ENCODE results near the gene TIFAB. TPM values are rescaled to one million over a fixed set of nuclear protein-coding genes. Genes with fewer than 3 reads are reported as not detected.
A peak's percentile ranks its signal among the peaks of the same experiment; 100 is the strongest.

The TIFAB gene
- total RNA-seq, 1 experiment from 2014 or later = not detected

GRCh38 chr5:135437422-135437795, 14.7 kb downstream of the TIFAB start:
- Histone ChIP-seq H3K9me3 (replicated peaks) (no peaks in the 10 kb centered on the region), H3K4me3 (no peak overlapping the region), H3K27me3 (0 out of 2 replicates have a peak, but pooled peaks cover 3% of the 10 kb centered on the region), H3K36me3 (no peaks in the 10 kb centered on the region), H3K27ac (no peak overlapping the region), H3K4me1 (peaks cover 8% of the 10 kb centered on the region; the same call in 1 of the 2 replicates)
- no peak for DNase-seq

GRCh38 chr5:135436951-135437418, 15.2 kb downstream of the TIFAB start:
- no peaks in the 10 kb centered on the region for H3K36me3 ChIP-seq
- DNase-seq = no peak
- no peak overlapping the region for H3K4me3 ChIP-seq
- no peak overlapping the region for H3K27ac ChIP-seq
- 0 out of 2 replicates have a peak, but pooled peaks cover 3% of the 10 kb centered on the region for H3K27me3 ChIP-seq
- H3K4me1 ChIP-seq = peaks cover 8% of the 10 kb centered on the region; the same call in 1 of the 2 replicates
- H3K9me3 ChIP-seq (replicated peaks) = no peaks in the 10 kb centered on the region

GRCh38 chr5:135435467-135436330, 16.5 kb downstream of the TIFAB start:
- no peak for DNase-seq
- H3K4me1 ChIP-seq = peaks cover 8% of the 10 kb centered on the region; the same call in 1 of the 2 replicates
- no peak overlapping the region for H3K4me3 ChIP-seq
- no peak overlapping the region for H3K27ac ChIP-seq
- H3K27me3 ChIP-seq = 0 out of 2 replicates have a peak, but pooled peaks cover 3% of the 10 kb centered on the region
- no peaks in the 10 kb centered on the region for H3K9me3 ChIP-seq (replicated peaks)
- no peaks in the 10 kb centered on the region for H3K36me3 ChIP-seq

- no peak for DNase-seq
- H3K27ac ChIP-seq = no peak overlapping the region
- peaks cover 8% of the 10 kb centered on the region; the same call in 1 of the 2 replicates for H3K4me1 ChIP-seq
- no peaks in the 10 kb centered on the region for H3K27me3 ChIP-seq
- no peak overlapping the region for H3K4me3 ChIP-seq
- H3K36me3 ChIP-seq = no peaks in the 10 kb centered on the region
- H3K9me3 ChIP-seq (replicated peaks) = no peaks in the 10 kb centered on the region
These were observed 17.3 kb downstream of the TIFAB start for GRCh38 chr5:135434591-135435466.

GRCh38 chr5:135433681-135434426, 18.3 kb downstream of the TIFAB start:
- no peak overlapping the region for H3K4me3 ChIP-seq
- H3K27me3 ChIP-seq = no peaks in the 10 kb centered on the region
- no peaks in the 10 kb centered on the region for H3K9me3 ChIP-seq (replicated peaks)
- H3K4me1 ChIP-seq = peaks cover 8% of the 10 kb centered on the region; the same call in 1 of the 2 replicates
- no peak overlapping the region for H3K27ac ChIP-seq
- H3K36me3 ChIP-seq = no peaks in the 10 kb centered on the region
- DNase-seq = no peak

- no peak overlapping the region for H3K4me3 ChIP-seq
- H3K9me3 ChIP-seq (replicated peaks) = no peaks in the 10 kb centered on the region
- H3K36me3 ChIP-seq = no peaks in the 10 kb centered on the region
- no peaks in the 10 kb centered on the region for H3K27me3 ChIP-seq
- no peak for DNase-seq
- no peaks in the 10 kb centered on the region for H3K4me1 ChIP-seq
- no peak overlapping the region for H3K27ac ChIP-seq
These were observed 20.0 kb downstream of the TIFAB start for GRCh38 chr5:135432113-135432512.

- Histone ChIP-seq H3K36me3 (no peaks in the 10 kb centered on the region), H3K27me3 (no peaks in the 10 kb centered on the region), H3K4me3 (no peak overlapping the region), H3K9me3 (replicated peaks) (no peaks in the 10 kb centered on the region), H3K4me1 (no peaks in the 10 kb centered on the region), H3K27ac (no peak overlapping the region)
- DNase-seq = no peak
These were observed 22.1 kb downstream of the TIFAB start for GRCh38 chr5:135430135-135430437.

GRCh38 chr5:135429301-135430134, 22.6 kb downstream of the TIFAB start:
- no peaks in the 10 kb centered on the region for H3K9me3 ChIP-seq (replicated peaks)
- no peak overlapping the region for H3K27ac ChIP-seq
- no peaks in the 10 kb centered on the region for H3K36me3 ChIP-seq
- H3K4me3 ChIP-seq = no peak overlapping the region
- no peaks in the 10 kb centered on the region for H3K27me3 ChIP-seq
- DNase-seq = peak; percentile 54 to 64
- H3K4me1 ChIP-seq = no peaks in the 10 kb centered on the region

GRCh38 chr5:135428586-135428985, 23.6 kb downstream of the TIFAB start:
- no peaks in the 10 kb centered on the region for H3K9me3 ChIP-seq (replicated peaks)
- H3K27ac ChIP-seq = no peak overlapping the region
- DNase-seq = no peak
- H3K4me3 ChIP-seq = no peak overlapping the region
- H3K36me3 ChIP-seq = no peaks in the 10 kb centered on the region
- H3K4me1 ChIP-seq = no peaks in the 10 kb centered on the region
- no peaks in the 10 kb centered on the region for H3K27me3 ChIP-seq

- no peaks in the 10 kb centered on the region for H3K9me3 ChIP-seq (replicated peaks)
- H3K27ac ChIP-seq = no peak overlapping the region
- no peaks in the 10 kb centered on the region for H3K27me3 ChIP-seq
- DNase-seq = peak; percentile 43 to 77
- no peak overlapping the region for H3K4me3 ChIP-seq
- H3K36me3 ChIP-seq = no peaks in the 10 kb centered on the region
- no peaks in the 10 kb centered on the region for H3K4me1 ChIP-seq
These were observed 25.8 kb downstream of the TIFAB start for GRCh38 chr5:135426102-135427082.

GRCh38 chr5:135425641-135426040, 26.5 kb downstream of the TIFAB start:
- Histone ChIP-seq H3K36me3 (no peaks in the 10 kb centered on the region), H3K4me3 (no peak overlapping the region), H3K9me3 (replicated peaks) (no peaks in the 10 kb centered on the region), H3K4me1 (no peaks in the 10 kb centered on the region), H3K27me3 (no peaks in the 10 kb centered on the region), H3K27ac (no peak overlapping the region)
- no peak for DNase-seq

- no peak overlapping the region for H3K27ac ChIP-seq
- no peaks in the 10 kb centered on the region for H3K27me3 ChIP-seq
- H3K36me3 ChIP-seq = no peaks in the 10 kb centered on the region
- H3K4me3 ChIP-seq = no peak overlapping the region
- no peaks in the 10 kb centered on the region for H3K9me3 ChIP-seq (replicated peaks)
- DNase-seq = no peak
- H3K4me1 ChIP-seq = no peaks in the 10 kb centered on the region
These were observed 28.3 kb downstream of the TIFAB start for GRCh38 chr5:135423846-135424168.

Measured in SJCRH30 (cell line).